GM12874 (cell line): ENCODE measurements around the gene PRKAA2.

ENCODE experiments used
- CTCF ChIP-seq: IDR thresholded peaks from 2 replicates; pipeline ENCODE4 v1.5.1; 2011; ENCODE audit warnings: low read depth, mild to moderate bottlenecking, control low read depth, low read length, moderate library complexity; ENCODE audit not compliant: insufficient read depth

PRKAA2 gene

GRCh38 chr1:56726706-56727105 is 81.6 kb downstream of the PRKAA2 start:
- TF ChIP-seq CTCF, result no peak

GRCh38 chr1:56728964-56729363 is 83.8 kb downstream of the PRKAA2 start:
- no peak for TF ChIP-seq CTCF

- TF ChIP-seq CTCF, result no peak
Measured at GRCh38 chr1:56745231-56745630, 100.1 kb downstream of the PRKAA2 start.

GRCh38 chr1:56754708-56755479 is 109.8 kb downstream of the PRKAA2 start:
- TF ChIP-seq CTCF, result no peak

GRCh38 chr1:56755911-56756310 is 110.8 kb downstream of the PRKAA2 start:
- no peak for TF ChIP-seq CTCF

- 0 out of 2 replicates have a peak, but pooled peaks have one; percentile 6 for TF ChIP-seq CTCF
Measured at GRCh38 chr1:56758135-56758534, 113.0 kb downstream of the PRKAA2 start.

GRCh38 chr1:56758794-56759193 is 113.7 kb downstream of the PRKAA2 start:
- no peak for TF ChIP-seq CTCF
